IMR-90 (cell line): ENCODE measurements around the gene TNFRSF11A. TPM values are rescaled to one million over a fixed set of nuclear protein-coding genes. Genes with fewer than 3 reads are reported as not detected.

ENCODE experiments used
- ATAC-seq: fragments of 200-7000 bp; cut with Tn5 transposase; 2 replicates; pipeline ENCODE4 v1.9.1; 2020; ENCODE audit warnings: low read depth, mild to moderate bottlenecking, moderate library complexity
- BruUV-seq: library from RNA; stranded (reverse); fragments of 400-500 nt; replicated peaks from 2 replicates; lab custom pipeline; 2021; lab: Mats Ljungman, UMichigan
- CTCF ChIA-PET: fragments of 300-600 bp; formaldehyde crosslinking; extraction: SDS; loops from one replicate; lab custom pipeline; 2021; ENCODE audit warnings: antibody characterized with exemption; lab: Yijun Ruan, JAX
- POLR2A ChIA-PET: fragments of 300-600 bp; sonication (Branson Sonifier 250); formaldehyde crosslinking; loops from one replicate; lab custom pipeline; 2022; ENCODE audit warnings: antibody characterized with exemption; ENCODE audit not compliant: unreplicated experiment; lab: Charles Lee
- DNase-seq: peaks from one replicate; pipeline ENCODE4 v3.0.0; 2013
- H2AFZ ChIP-seq: replicated peaks from 2 replicates; pipeline ENCODE3; 2013; ENCODE audit warnings: low read length, mild to moderate bottlenecking; ENCODE audit not compliant: poor library complexity
- H2AK5ac ChIP-seq: 2 replicates; pipeline ENCODE4 v1.6.1; 2013; ENCODE audit warnings: low read depth, low read length, inconsistent platforms
- H2AK9ac ChIP-seq: replicated peaks from 2 replicates; pipeline ENCODE3; 2013; ENCODE audit warnings: mild to moderate bottlenecking, low read depth, low read length, moderate library complexity; ENCODE audit not compliant: poor library complexity
- H2BK120ac ChIP-seq: 2 replicates; pipeline ENCODE4 v1.6.1; 2013; ENCODE audit warnings: low read depth, low read length, inconsistent platforms
- H2BK15ac ChIP-seq: 3 replicates; pipeline ENCODE4 v1.6.1; 2013; ENCODE audit warnings: low read depth, low read length, inconsistent platforms
- H2BK20ac ChIP-seq: 2 replicates; pipeline ENCODE4 v1.6.1; 2013; ENCODE audit warnings: low read depth, mild to moderate bottlenecking, inconsistent platforms, low read length, moderate library complexity
- H2BK5ac ChIP-seq: 2 replicates; pipeline ENCODE4 v1.6.1; 2013; ENCODE audit warnings: mild to moderate bottlenecking, low read depth, low read length, inconsistent platforms; ENCODE audit not compliant: poor library complexity, severe bottlenecking
- H3K14ac ChIP-seq: replicated peaks from 2 replicates; pipeline ENCODE4 v1.6.1; 2013; ENCODE audit warnings: low read depth, low read length, inconsistent platforms
- H3K18ac ChIP-seq: 2 replicates; pipeline ENCODE4 v1.6.1; 2013; ENCODE audit warnings: low read depth, low read length, control low read depth
- H3K23ac ChIP-seq: 2 replicates; pipeline ENCODE4 v1.6.1; 2013; ENCODE audit warnings: low read depth, low read length, inconsistent platforms
- H3K27ac ChIP-seq: 2 replicates; pipeline ENCODE4 v1.5.1; 2013; ENCODE audit warnings: mild to moderate bottlenecking, control low read depth, low read length; ENCODE audit not compliant: insufficient read depth
- H3K27me3 ChIP-seq: 2 replicates; pipeline ENCODE4 v1.6.1; 2013; ENCODE audit warnings: low read length; ENCODE audit not compliant: control insufficient read depth, insufficient read depth
- H3K36me3 ChIP-seq: 2 replicates; pipeline ENCODE4 v1.6.1; 2013; ENCODE audit warnings: low read length, mixed read lengths; ENCODE audit not compliant: control insufficient read depth, insufficient read depth
- H3K4ac ChIP-seq: 2 replicates; pipeline ENCODE4 v1.6.1; 2013; ENCODE audit warnings: low read depth, low read length, inconsistent platforms
- H3K4me1 ChIP-seq: 2 replicates; pipeline ENCODE4 v1.6.1; 2013; ENCODE audit warnings: low read length, mixed read lengths; ENCODE audit not compliant: control insufficient read depth, insufficient read depth
- H3K4me2 ChIP-seq: 2 replicates; pipeline ENCODE4 v1.6.1; 2013; ENCODE audit warnings: low read depth, mild to moderate bottlenecking, control low read depth, low read length, moderate library complexity
- H3K4me3 ChIP-seq: 2 replicates; pipeline ENCODE4 v1.5.1; 2013; ENCODE audit warnings: low read depth, mild to moderate bottlenecking, control low read depth, low read length, moderate library complexity; ENCODE audit not compliant: insufficient read depth
- H3K56ac ChIP-seq: 2 replicates; pipeline ENCODE4 v1.6.1; 2013; ENCODE audit warnings: low read length, inconsistent platforms; ENCODE audit not compliant: insufficient read depth; ENCODE audit errors: extremely low read depth
- H3K79me1 ChIP-seq, 2 experiments: 2 replicates each; pipeline ENCODE4 v1.6.1; 2013; ENCODE audit warnings: low read length in 2 of 2, inconsistent platforms in 1 of 2, low read depth in 1 of 2
- H3K9ac ChIP-seq: 2 replicates; pipeline ENCODE4 v1.6.1; 2013; ENCODE audit warnings: low read depth, low read length, control low read depth
- H3K9me1 ChIP-seq: 2 replicates; pipeline ENCODE4 v1.6.1; 2013; ENCODE audit warnings: low read length, inconsistent platforms; ENCODE audit not compliant: insufficient read depth
- H3K9me3 ChIP-seq: 2 replicates; pipeline ENCODE4 v1.6.1; 2013; ENCODE audit warnings: low read length; ENCODE audit not compliant: control insufficient read depth, insufficient read depth
- H4K20me1 ChIP-seq: 2 replicates; pipeline ENCODE4 v1.6.1; 2013; ENCODE audit warnings: low read length, inconsistent platforms; ENCODE audit not compliant: insufficient read depth
- H4K5ac ChIP-seq: 2 replicates; pipeline ENCODE4 v1.6.1; 2013; ENCODE audit warnings: mild to moderate bottlenecking, low read depth, low read length, control low read depth
- H4K8ac ChIP-seq, 2 experiments: 2 replicates each; pipeline ENCODE4 v1.6.1; 2013; ENCODE audit warnings: low read depth in 2 of 2, low read length in 2 of 2, control low read depth in 1 of 2, inconsistent platforms in 1 of 2
- H4K91ac ChIP-seq: 2 replicates; pipeline ENCODE4 v1.6.1; 2013; ENCODE audit warnings: low read depth, low read length, inconsistent platforms; ENCODE audit not compliant: insufficient read depth
- BHLHE40 ChIP-seq: fragments of 150-350 bp; IDR thresholded peaks from 2 replicates; pipeline ENCODE4 v1.6.1; 2016; ENCODE audit warnings: mild to moderate bottlenecking, low read depth, low read length
- CHD1 ChIP-seq: IDR thresholded peaks from 2 replicates; pipeline ENCODE4 v1.6.1; 2012; ENCODE audit warnings: low read depth, low read length, improper control_type of control experiment
- NFE2L2 ChIP-seq: fragments of 150-350 bp; IDR thresholded peaks from 2 replicates; pipeline ENCODE4 v1.6.1; 2016; ENCODE audit warnings: low read depth, mild to moderate bottlenecking, low read length
- RFX5 ChIP-seq: IDR thresholded peaks from 2 replicates; pipeline ENCODE4 v1.8.0; 2012; ENCODE audit warnings: low read depth, mild to moderate bottlenecking, low read length, moderate library complexity
- WGBS, 2 experiments: methylation state at CpG; one replicate each; pipeline versions ENCODE4 v1.1.5 to v1.1.7; 2013; ENCODE audit warnings: missing lambda C conversion rate in 2 of 2; ENCODE audit not compliant: insufficient read length in 1 of 2; ENCODE audit errors: extremely low coverage in 2 of 2; 5-methylcytosine and 5-hydroxymethylcytosine counted together
- dilution Hi-C: fragments of 300-500 bp; cut with HindIII; formaldehyde crosslinking; loops from one replicate; pipeline ENCODE4 v1.14.3; 2018; ENCODE audit warnings: low sequenced_read_pairs; ENCODE audit not compliant: unreplicated experiment
- in situ Hi-C: fragments of 300-500 bp; cut with MboI; formaldehyde crosslinking; loops from 3 replicates; pipeline ENCODE4 v1.14.3; 2019; ENCODE audit warnings: low sequenced_read_pairs, inconsistent platforms, mixed read lengths
- intact Hi-C: fragments of 100-400 bp; cut with micrococcal nuclease; formaldehyde crosslinking; loops from 2 replicates; pipeline ENCODE4 v1.10.0; 2022
- polyA plus RNA-seq, 3 experiments: library from polyadenylated mRNA; depleted of rRNA; stranded (reverse); fragments of >200 nt; gene quantifications; 2 replicates each; pipeline ENCODE4 v1.2.3, GENCODE V29; 2012; ENCODE audit warnings: low replicate concordance in 1 of 3
- total RNA-seq: library from RNA; depleted of rRNA; stranded (reverse); fragments of >200 nt; gene quantifications from 2 replicates; pipeline ENCODE4 v1.2.3, GENCODE V29; 2012

Gene TNFRSF11A
- total and polyA plus RNA-seq, 2 of the 4 experiments (the other 2 are of a cell fraction) = under 0.01 TPM; not detected in 1

- H3K9me3 ChIP-seq = no peaks in the 10 kb centered on the region
- POLR2A ChIA-PET = no interaction called here
- intact Hi-C loops = no loop called here
- no TSS peak for BruUV-seq
- H3K18ac ChIP-seq = no peak overlapping the region
- no peak overlapping the region for H2AFZ ChIP-seq
- H3K4me1 ChIP-seq = no peaks in the 10 kb centered on the region
- no peak overlapping the region for H3K9ac ChIP-seq
- H2AK5ac ChIP-seq = no peak overlapping the region
- no peak overlapping the region for H2BK5ac ChIP-seq
- dilution Hi-C loops = no loop called here
- H4K8ac ChIP-seq = no peak overlapping the region
- H4K91ac ChIP-seq = no peak overlapping the region
- no peak overlapping the region for H3K4me2 ChIP-seq
- H3K36me3 ChIP-seq = no peaks in the 10 kb centered on the region
- H2BK120ac ChIP-seq = no peak overlapping the region
- H3K79me1 ChIP-seq = no peaks in the 10 kb centered on the region
- WGBS, 2 experiments = no CpG with 5 or more reads among the region's 1 CpG
- no peak overlapping the region for H3K14ac ChIP-seq
- H4K5ac ChIP-seq = no peak overlapping the region
- H3K27ac ChIP-seq = no peak overlapping the region
- H3K4me3 ChIP-seq = no peak overlapping the region
- DNase-seq (no peak), ATAC-seq (no peak)
- peaks cover 20% of the 10 kb centered on the region for H3K27me3 ChIP-seq
- H3K56ac ChIP-seq = no peak overlapping the region
- no peaks in the 10 kb centered on the region for H3K9me1 ChIP-seq
- TF ChIP-seq BHLHE40 = no peak
- TF ChIP-seq NFE2L2 = no peak
- TF ChIP-seq CHD1 = no peak
- no peak for TF ChIP-seq RFX5
- H2AK9ac ChIP-seq = no peak overlapping the region
- CTCF ChIA-PET = interaction anchor here (0.5 kb wide), 1 partner anchor 33 kb away, joined by 4 read pairs; no protein-coding TSS in a partner anchor
- no peak overlapping the region for H3K4ac ChIP-seq
- in situ Hi-C loops = loop anchor here (10.0 kb wide), 1 partner anchor 60 kb away; no protein-coding TSS in a partner anchor
- H2BK20ac ChIP-seq = no peak overlapping the region
- H3K23ac ChIP-seq = no peak overlapping the region
- no peak overlapping the region for H2BK15ac ChIP-seq
- H4K20me1 ChIP-seq = no peaks in the 10 kb centered on the region
Observed at GRCh38 chr18:62374410-62374965, 49.4 kb downstream of the TNFRSF11A start.
